Activated CD8-positive, alpha-beta memory T cell treated with anti-CD3 and anti-CD28 coated beads for 24 hours (primary cell): Measurements from ENCODE around the gene MAGEB6B.
"Not testable (repeated sequence)": the region's sequence is repeated elsewhere in the genome, so short reads cannot be mapped to it uniquely, and the experiment has no call there.

Source experiments
- DNase-seq: peaks from one replicate; pipeline ENCODE4 v3.0.0-alpha.2; 2020

Gene MAGEB6B, protein sequence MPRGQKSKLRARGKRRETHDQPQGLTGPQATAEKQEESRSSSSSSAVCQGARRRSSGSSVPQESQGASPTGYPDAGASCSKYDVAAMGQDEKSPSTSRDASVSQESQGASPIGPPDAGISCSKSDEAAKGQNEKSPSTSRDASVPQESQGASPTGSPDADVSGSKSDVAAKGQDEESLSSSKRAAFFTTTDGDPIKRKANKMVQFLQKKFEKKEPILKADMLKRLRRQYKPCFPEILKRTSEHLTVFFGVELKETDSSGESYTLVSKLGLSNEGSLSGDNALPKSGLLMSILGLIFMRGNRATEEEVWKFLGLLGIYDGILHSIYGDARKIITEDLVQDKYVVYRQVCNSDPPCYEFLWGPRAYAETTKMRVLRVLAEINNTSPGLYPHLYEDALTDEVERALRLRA

GRCh38 chrX:26160301-26160700 is at the start of gene MAGEB6B:
TSS of gene MAGEB6B (plus strand) at chrX:26160601. CDS start at chrX:26160601, 0 bp downstream.
- DNase-seq = no peak

DNA sequence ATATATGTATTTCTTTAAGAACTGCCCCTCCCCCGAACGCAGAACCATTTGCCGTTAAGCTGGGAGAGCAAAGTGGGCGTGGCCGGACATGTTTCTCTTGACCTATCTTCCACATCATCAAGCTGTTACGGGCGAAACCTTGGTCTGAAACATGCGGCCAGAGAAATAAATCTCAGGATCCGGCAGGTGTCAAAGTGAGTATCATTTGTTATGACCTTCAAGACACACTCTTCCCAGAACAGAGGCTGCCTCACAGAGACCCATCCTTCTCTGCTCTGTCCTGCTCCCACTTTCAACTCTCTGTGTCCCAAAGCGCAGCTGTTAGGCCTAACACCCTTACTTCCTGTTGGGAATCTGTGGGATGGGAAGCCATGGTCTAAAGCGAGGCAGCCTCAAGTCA is 22.1 kb upstream of the MAGEB6B start, which contains the start of gene MAGEB18:
Gene MAGEB18 (plus strand): TSS at position 70 of the 400 bp plus-strand sequence. CDS start 643 bp downstream, outside the sequence.
- DNase-seq = no peak

- no peak for DNase-seq
Measured at GRCh38 chrX:26146024-26146423, 14.4 kb upstream of the MAGEB6B start.

DNA sequence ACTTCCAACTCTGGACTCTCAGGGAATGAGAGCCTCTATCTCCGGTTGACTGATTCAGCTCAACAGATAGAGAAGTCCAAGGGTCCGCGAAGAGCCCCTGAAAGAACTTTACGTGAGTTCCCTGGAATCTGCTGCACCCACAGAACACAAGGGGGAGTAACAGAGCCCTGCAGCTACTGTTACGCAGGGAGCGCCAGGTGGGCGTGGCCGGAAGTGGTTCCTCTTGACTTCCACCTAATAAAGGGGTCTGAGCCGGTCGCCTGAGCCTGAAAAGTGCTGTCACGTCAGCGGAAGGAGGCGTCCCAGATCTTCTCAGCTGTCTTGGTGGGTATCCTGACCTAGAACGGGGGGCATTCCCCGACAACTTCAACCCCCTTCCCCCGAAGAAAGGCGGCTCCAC is 31.8 kb downstream of the MAGEB6B start, which contains the start of gene MAGEB6:
Gene MAGEB6 (plus strand): TSS at position 237 of the 400 bp plus-strand sequence. CDS start 1,407 bp downstream, outside the sequence.
- DNase-seq = no peak

DNA sequence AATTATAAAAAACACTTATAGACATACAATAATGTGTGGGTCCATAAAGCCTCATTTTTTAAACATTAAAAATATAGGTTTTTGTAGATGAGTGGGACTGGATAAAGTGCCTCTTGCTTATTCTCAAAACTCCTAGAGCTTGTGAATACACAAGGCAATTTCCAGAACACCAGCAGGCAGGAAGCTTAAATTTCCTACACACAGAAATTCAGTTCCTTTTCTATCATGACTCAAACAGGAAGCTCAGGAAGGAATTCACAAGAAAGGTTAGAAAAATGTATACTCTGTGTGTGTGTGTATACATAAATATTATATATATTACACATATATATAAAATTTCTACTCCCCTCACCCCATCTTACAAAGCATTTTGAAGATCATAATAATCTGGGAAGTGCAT is 43.2 kb downstream of the MAGEB6B start:
- no peak for DNase-seq

DNA sequence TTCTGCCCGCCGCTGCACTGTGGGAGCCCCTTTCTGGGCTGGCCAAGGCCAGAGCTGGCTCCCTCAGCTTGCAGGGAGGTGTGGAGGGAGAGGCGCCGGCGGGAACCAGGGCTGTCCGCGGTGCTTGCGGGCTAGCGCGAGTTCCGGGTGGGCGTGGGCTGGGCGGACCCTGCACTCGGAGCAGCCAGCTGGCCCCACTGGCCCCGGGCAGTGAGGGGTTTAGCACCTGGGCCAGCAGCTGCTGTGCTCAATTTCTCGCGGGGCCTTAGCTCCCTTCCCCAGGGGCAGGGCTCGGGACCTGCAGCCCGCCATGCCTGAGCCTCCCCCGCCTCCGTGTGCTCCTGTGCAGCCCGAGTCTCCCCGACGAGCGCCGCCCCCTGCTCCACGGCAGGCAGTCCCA is 44.3 kb downstream of the MAGEB6B start:
- DNase-seq = not testable (repeated sequence)

DNA sequence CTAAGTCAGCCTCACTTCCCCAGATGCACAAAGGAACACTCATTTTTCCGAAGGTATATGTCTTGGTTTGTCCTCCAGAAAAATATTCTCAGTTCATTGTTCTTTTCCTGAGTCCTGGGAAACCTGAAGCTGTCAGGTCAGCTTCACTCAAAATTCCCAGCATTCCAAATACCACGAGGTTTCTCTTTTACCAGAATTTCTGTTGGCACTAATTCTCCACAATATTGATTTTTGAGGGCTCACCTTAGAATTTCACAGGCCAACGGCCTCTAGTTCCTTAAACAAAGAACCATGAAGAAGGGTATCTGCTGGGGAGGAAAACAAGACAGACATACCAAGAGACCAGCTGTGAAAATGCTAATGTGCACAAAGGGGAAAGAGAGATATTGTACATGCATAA is 47.6 kb downstream of the MAGEB6B start:
- no peak for DNase-seq
